ENCODE measurements around the gene ZNF33A. TPM values are rescaled to one million over a fixed set of nuclear protein-coding genes. Genes with fewer than 3 reads are reported as not detected.

The ZNF33A gene
- total RNA-seq, 1 experiment from 2014 or later, result 18.0 TPM

GRCh38 chr10:37976091-37976879 lies 34.2 kb upstream of the ZNF33A start, which contains the start of gene ZNF25:
Gene ZNF25 (minus strand): TSS chr10:37976647. CDS start chr10:37971722, 4,925 bp downstream.
- H3K36me3 ChIP-seq (ENCODE audit: low read depth, low read length), result peaks cover 4% of the 10 kb centered on the region; the same call in 1 of the 2 replicates
- TF ChIP-seq CTCF (conservative IDR thresholded peaks at IDR 0.05; ENCODE audit: low read depth, low read length) (peak; percentile 97), EZH2 (IDR thresholded peaks at IDR 0.05; ENCODE audit: low read length, unreplicated experiment) (no peak)
- ATAC-seq (peak; percentile 94), DNase-seq (peak; percentile 100)
- CTCF ChIA-PET, result interaction anchor here (0.6 to 0.8 kb wide), 5 partner anchors 10 to 1107 kb away, joined by 3 to 11 read pairs (median 6); partner anchors contain the start of gene ZNF33A
- H3K27ac ChIP-seq (ENCODE audit: low read length), result peak within 1 kb of the TSS; percentile 59
- 0 out of 2 replicates have a peak, but pooled peaks cover 5% of the 10 kb centered on the region for H3K9me3 ChIP-seq (ENCODE audit: low read length)
- POLR2A ChIA-PET (ENCODE audit: unreplicated experiment), result interaction anchor here (0.6 kb wide), 3 partner anchors 34 to 117 kb away, joined by 4 to 19 read pairs (median 6); no protein-coding TSS in a partner anchor
- H3K27me3 ChIP-seq (ENCODE audit: low read length), result no peaks in the 10 kb centered on the region
- intact Hi-C loops (cut with micrococcal nuclease), result loop anchor here (1.0 to 10.0 kb wide), 7 partner anchors 34 to 389 kb away; partner anchors contain the start of genes ZNF248, ZNF33A and ZNF37A
- peak within 1 kb of the TSS; percentile 83 for H3K4me3 ChIP-seq (ENCODE audit: low read length)
- BruUV-seq (replicated peaks), result no TSS peak
- H3K4me2 ChIP-seq (ENCODE audit: low read length), result peak within 1 kb of the TSS; percentile 92
- H3K9ac ChIP-seq (ENCODE audit: low read length), result peak within 1 kb of the TSS; percentile 91
- H2AFZ ChIP-seq (ENCODE audit: low read length), result peak within 1 kb of the TSS; percentile 94
- H3K9me2 ChIP-seq (replicated peaks; ENCODE audit: low read length), result no peaks in the 10 kb centered on the region
- no peaks in the 10 kb centered on the region for H4K20me1 ChIP-seq (ENCODE audit: low read length)
- H3K79me2 ChIP-seq (ENCODE audit: low read length), result 0 out of 2 replicates have a peak, but pooled peaks cover 19% of the 10 kb centered on the region
- H3K4me1 ChIP-seq (ENCODE audit: insufficient read depth, low read length), result peaks cover 11% of the 10 kb centered on the region; the same call in 1 of the 2 replicates
- H3F3A ChIP-seq (ENCODE audit: low read length, unreplicated experiment), result no peaks in the 10 kb centered on the region

DNA sequence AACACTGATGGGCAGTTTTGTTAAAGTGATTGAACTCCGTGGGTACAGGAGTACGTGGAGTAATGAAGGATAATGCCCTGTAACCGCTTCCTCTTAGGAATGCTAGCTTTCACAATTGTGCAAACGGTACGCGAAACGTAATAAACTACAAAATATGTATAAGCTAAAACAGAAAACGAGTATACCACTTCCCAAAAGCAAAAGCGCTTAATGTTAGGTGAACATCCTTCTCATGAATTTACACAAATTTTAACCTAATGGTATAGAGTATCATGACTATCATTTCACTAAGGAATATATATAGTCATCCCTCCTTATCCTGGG lies 33.6 kb upstream of the ZNF33A start:
- ATAC-seq (no peak), DNase-seq (no peak)
- no peaks in the 10 kb centered on the region for H3K9me2 ChIP-seq (replicated peaks; ENCODE audit: low read length)
- BruUV-seq (replicated peaks), result no TSS peak
- H3K79me2 ChIP-seq (ENCODE audit: low read length), result 0 out of 2 replicates have a peak, but pooled peaks cover 19% of the 10 kb centered on the region
- no peaks in the 10 kb centered on the region for H3K27me3 ChIP-seq (ENCODE audit: low read length)
- ChIA-PET POLR2A (ENCODE audit: unreplicated experiment) (interaction anchor here (0.6 kb wide), 3 partner anchors 33 to 116 kb away, joined by 4 to 19 read pairs (median 6); no protein-coding TSS in a partner anchor), CTCF (interaction anchor here (0.6 to 0.8 kb wide), 5 partner anchors 11 to 1108 kb away, joined by 3 to 11 read pairs (median 6); partner anchors contain the start of gene ZNF33A)
- TF ChIP-seq EZH2phosphoT487 (IDR thresholded peaks at IDR 0.05; ENCODE audit: borderline replicate concordance, low read length), result no peak
- peak; percentile 41; the same call in 1 of the 2 replicates for TF ChIP-seq CTCF (conservative IDR thresholded peaks at IDR 0.05; ENCODE audit: low read depth, low read length)
- H3K27ac ChIP-seq (ENCODE audit: low read length), result no peak overlapping the region
- H3K4me2 ChIP-seq (ENCODE audit: low read length), result peak overlapping the region; percentile 92
- H3F3A ChIP-seq (ENCODE audit: low read length, unreplicated experiment), result no peaks in the 10 kb centered on the region
- peaks cover 4% of the 10 kb centered on the region; the same call in 1 of the 2 replicates for H3K36me3 ChIP-seq (ENCODE audit: low read depth, low read length)
- intact Hi-C loops (cut with micrococcal nuclease), result loop anchor here (1.0 to 10.0 kb wide), 7 partner anchors 33 to 388 kb away; partner anchors contain the start of genes ZNF248, ZNF33A and ZNF37A
- H2AFZ ChIP-seq (ENCODE audit: low read length), result peak overlapping the region; percentile 94
- H3K4me3 ChIP-seq (ENCODE audit: low read length), result peak overlapping the region; percentile 83
- peak overlapping the region; percentile 44; the same call in 1 of the 2 replicates for H3K9ac ChIP-seq (ENCODE audit: low read length)
- H3K9me3 ChIP-seq (ENCODE audit: low read length), result 0 out of 2 replicates have a peak, but pooled peaks cover 5% of the 10 kb centered on the region
- H4K20me1 ChIP-seq (ENCODE audit: low read length), result no peaks in the 10 kb centered on the region
- H3K4me1 ChIP-seq (ENCODE audit: insufficient read depth, low read length), result peaks cover 11% of the 10 kb centered on the region; the same call in 1 of the 2 replicates
